H9 (cell line): ENCODE results near the gene WSCD2. TPM values are rescaled to one million over a fixed set of nuclear protein-coding genes. Genes with fewer than 3 reads are reported as not detected.

Source experiments
- DNase-seq: peaks from one replicate; pipeline ENCODE4 v3.0.0-alpha.2; 2017
- H2AFZ ChIP-seq: one replicate; pipeline ENCODE4 v1.6.1; 2013; ENCODE audit warnings: mild to moderate bottlenecking, low read length, control low read depth, moderate library complexity
- H2AK5ac ChIP-seq: 2 replicates; pipeline ENCODE4 v1.6.1; 2013; ENCODE audit warnings: low read length, control low read depth, mixed read lengths; ENCODE audit not compliant: insufficient read length
- H2BK120ac ChIP-seq: one replicate; pipeline ENCODE4 v1.6.1; 2013; ENCODE audit warnings: low read depth, mild to moderate bottlenecking, low read length, control low read depth, inconsistent platforms; ENCODE audit not compliant: poor library complexity, severe bottlenecking
- H2BK12ac ChIP-seq: 2 replicates; pipeline ENCODE4 v1.6.1; 2013; ENCODE audit warnings: low read length, control low read depth, mixed read lengths, low read depth; ENCODE audit not compliant: insufficient read length
- H2BK15ac ChIP-seq: 2 replicates; pipeline ENCODE4 v1.6.1; 2013; ENCODE audit warnings: low read depth, low read length, control low read depth
- H2BK20ac ChIP-seq: one replicate; pipeline ENCODE4 v1.6.1; 2013; ENCODE audit warnings: low read depth, mild to moderate bottlenecking, low read length, control low read depth, inconsistent platforms; ENCODE audit not compliant: poor library complexity, severe bottlenecking
- H2BK5ac ChIP-seq: 2 replicates; pipeline ENCODE4 v1.6.1; 2013; ENCODE audit warnings: low read length, control low read depth, mixed read lengths; ENCODE audit not compliant: insufficient read length
- H3K14ac ChIP-seq: 2 replicates; pipeline ENCODE4 v1.6.1; 2013; ENCODE audit warnings: low read length, control low read depth; ENCODE audit not compliant: insufficient read depth
- H3K18ac ChIP-seq: 2 replicates; pipeline ENCODE4 v1.6.1; 2013; ENCODE audit warnings: low read depth, mild to moderate bottlenecking, mixed read lengths, low read length, control low read depth; ENCODE audit not compliant: insufficient read length
- H3K23ac ChIP-seq: 2 replicates; pipeline ENCODE4 v1.6.1; 2013; ENCODE audit warnings: low read length, control low read depth, mixed read lengths, low read depth; ENCODE audit not compliant: insufficient read length
- H3K23me2 ChIP-seq: 2 replicates; pipeline ENCODE4 v1.6.1; 2013; ENCODE audit warnings: low read depth, mild to moderate bottlenecking, mixed read lengths, low read length, control low read depth; ENCODE audit not compliant: insufficient read length, poor library complexity, severe bottlenecking
- H3K27ac ChIP-seq: 2 replicates; pipeline ENCODE4 v1.5.1; 2013; ENCODE audit warnings: low read length, control low read depth, mixed read lengths, low read depth; ENCODE audit not compliant: insufficient read length
- H3K27me3 ChIP-seq: 2 replicates; pipeline ENCODE4 v1.6.1; 2013; ENCODE audit warnings: low read length, control low read depth, inconsistent platforms; ENCODE audit not compliant: insufficient read depth
- H3K4ac ChIP-seq: 2 replicates; pipeline ENCODE4 v1.6.1; 2013; ENCODE audit warnings: low read depth, mild to moderate bottlenecking, control low read depth, inconsistent platforms, low read length, moderate library complexity
- H3K4me1 ChIP-seq: 2 replicates; pipeline ENCODE4 v1.6.1; 2013; ENCODE audit warnings: low read length, control low read depth, inconsistent platforms; ENCODE audit not compliant: insufficient read depth
- H3K4me2 ChIP-seq: 2 replicates; pipeline ENCODE4 v1.6.1; 2013; ENCODE audit warnings: low read length, control low read depth, mixed read lengths; ENCODE audit not compliant: insufficient read length, insufficient read depth
- H3K56ac ChIP-seq: 2 replicates; pipeline ENCODE4 v1.6.1; 2013; ENCODE audit warnings: low read depth, mild to moderate bottlenecking, mixed read lengths, low read length, control low read depth; ENCODE audit not compliant: insufficient read length
- H3K79me1 ChIP-seq: 2 replicates; pipeline ENCODE4 v1.6.1; 2013; ENCODE audit warnings: low read depth, mild to moderate bottlenecking, moderate library complexity, low read length, control low read depth, inconsistent platforms; ENCODE audit not compliant: insufficient read depth, poor library complexity, severe bottlenecking
- H3K79me2 ChIP-seq: 2 replicates; pipeline ENCODE4 v1.6.1; 2013; ENCODE audit warnings: low read length, control low read depth, inconsistent platforms; ENCODE audit not compliant: insufficient read depth
- H3K9ac ChIP-seq: 2 replicates; pipeline ENCODE4 v1.6.1; 2013; ENCODE audit warnings: low read length, control low read depth, mixed read lengths; ENCODE audit not compliant: insufficient read length; ENCODE audit errors: extremely low read depth
- H3K9me3 ChIP-seq: one replicate; pipeline ENCODE4 v1.6.1; 2013; ENCODE audit warnings: low read depth, low read length, inconsistent platforms; ENCODE audit not compliant: control insufficient read depth
- H3T11ph ChIP-seq: one replicate; pipeline ENCODE4 v1.6.1; 2013; ENCODE audit warnings: mild to moderate bottlenecking, low read length, control low read depth, inconsistent platforms
- H4K20me1 ChIP-seq: one replicate; pipeline ENCODE4 v1.6.1; 2013; ENCODE audit not compliant: control insufficient read depth, insufficient read length, insufficient read depth
- H4K5ac ChIP-seq: 2 replicates; pipeline ENCODE4 v1.6.1; 2013; ENCODE audit warnings: low read depth, mild to moderate bottlenecking, mixed read lengths, low read length, control low read depth; ENCODE audit not compliant: insufficient read length
- H4K8ac ChIP-seq: replicated peaks from 2 replicates; pipeline ENCODE4 v1.6.1; 2013; ENCODE audit warnings: low read length, control low read depth, mixed read lengths, low read depth; ENCODE audit not compliant: insufficient read length
- H4K91ac ChIP-seq: 2 replicates; pipeline ENCODE4 v1.6.1; 2013; ENCODE audit warnings: low read depth, mild to moderate bottlenecking, moderate library complexity, mixed read lengths, low read length, control low read depth; ENCODE audit not compliant: insufficient read length
- H3K27ac Mint-ChIP-seq, 3 experiments: 2 replicates in 2 of 3; 3 replicates in 1 of 3; pipeline ENCODE4 v1.8.0; 2020 to 2021; ENCODE audit warnings: mixed read lengths in 3 of 3, mild to moderate bottlenecking in 1 of 3, moderate library complexity in 1 of 3
- H3K27me3 Mint-ChIP-seq: 2 replicates; pipeline ENCODE4 v1.8.0; 2021; ENCODE audit warnings: low read depth, mild to moderate bottlenecking, moderate library complexity, mixed read lengths
- H3K36me3 Mint-ChIP-seq, 3 experiments: 2 replicates in 2 of 3; 3 replicates in 1 of 3; pipeline ENCODE4 v1.8.0; 2020 to 2021; ENCODE audit warnings: low read depth in 3 of 3, mixed read lengths in 3 of 3; ENCODE audit not compliant: insufficient read depth in 1 of 3
- H3K4me1 Mint-ChIP-seq, 2 experiments: 2 replicates each; pipeline ENCODE4 v1.8.0; 2020; ENCODE audit warnings: mixed read lengths in 2 of 2
- H3K4me3 Mint-ChIP-seq, 2 experiments: 2 replicates in 1 of 2; 3 replicates in 1 of 2; pipeline ENCODE4 v1.8.0; 2020 to 2021; ENCODE audit warnings: mild to moderate bottlenecking in 2 of 2, mixed read lengths in 2 of 2, moderate library complexity in 1 of 2
- H3K9me3 Mint-ChIP-seq, 2 experiments: 2 replicates in 1 of 2; 3 replicates in 1 of 2; pipeline ENCODE4 v1.8.0; 2020; ENCODE audit warnings: mild to moderate bottlenecking in 2 of 2, mixed read lengths in 2 of 2, moderate library complexity in 1 of 2
- CTCF ChIP-seq: fragments of 200-600 bp; sonication (generic); conservative IDR thresholded peaks from 3 replicates; pipeline ENCODE4 v1.8.0; 2021; ENCODE audit warnings: antibody characterized with exemption, mild to moderate bottlenecking
- WGBS: extraction: QIAGEN DNeasy Blood & Tissue Kit; methylation state at CpG from one replicate; pipeline ENCODE4 v1.1.7; 2013; ENCODE audit warnings: missing lambda C conversion rate, low lambda C conversion rate, mixed read lengths; ENCODE audit not compliant: insufficient read length; ENCODE audit errors: extremely low coverage; 5-methylcytosine and 5-hydroxymethylcytosine counted together
- total RNA-seq: library from RNA; stranded (reverse); gene quantifications from 2 replicates; pipeline ENCODE4 v1.2.1, GENCODE V29; 2021

WSCD2 gene
- total RNA-seq, 1 experiment from 2014 or later = 0.92 TPM

GRCh38 chr12:108126990-108127501 is 2.0 kb upstream of the WSCD2 start:
- Histone ChIP-seq H3K18ac (no peak overlapping the region), H3K27ac (no peak overlapping the region), H2AFZ (no peak overlapping the region), H3K79me1 (no peaks in the 10 kb centered on the region), H4K5ac (no peak overlapping the region), H3K23ac (no peak overlapping the region), H2BK5ac (no peak overlapping the region), H3K9ac (no peak overlapping the region), H2BK20ac (no peak overlapping the region), H2BK12ac (no peak overlapping the region), H3K4me1 (0 out of 2 replicates have a peak, but pooled peaks cover 4% of the 10 kb centered on the region), H3K79me2 (no peaks in the 10 kb centered on the region), H3K9me3 (no peaks in the 10 kb centered on the region), H4K20me1 (no peaks in the 10 kb centered on the region), H3K56ac (no peak overlapping the region), H4K91ac (no peak overlapping the region), H3T11ph (no peak overlapping the region), H3K27me3 (no peaks in the 10 kb centered on the region; the same call in 1 of the 2 replicates), H3K4ac (no peak overlapping the region), H3K23me2 (peaks cover 5% of the 10 kb centered on the region), H4K8ac (no peak overlapping the region), H3K4me2 (no peak overlapping the region), H2AK5ac (no peak overlapping the region), H2BK15ac (no peak overlapping the region), H3K14ac (no peak overlapping the region), H2BK120ac (no peak overlapping the region)
- Mint-ChIP-seq H3K9me3 (peaks cover 2 to 4% of the 10 kb centered on the region in 2 experiments; a peak in 4 of 5 replicates), H3K36me3 (no peaks in the 10 kb centered on the region; a peak in 1 of 7 replicates), H3K4me3 (no peak overlapping the region), H3K4me1 (peaks cover 13 to 19% of the 10 kb centered on the region in 2 experiments), H3K27ac (no peak overlapping the region), H3K27me3 (peaks cover 49% of the 10 kb centered on the region)
- no CpG with 5 or more reads among the region's 10 CpGs for WGBS
- TF ChIP-seq CTCF = no peak
- DNase-seq = no peak
